Measurements from ENCODE around the gene UCHL5.
"Not testable (repeated sequence)": the region's sequence is repeated elsewhere in the genome, so short reads cannot be mapped to it uniquely, and the experiment has no call there.

The UCHL5 gene

GRCh38 chr1:193062698-193063463 is 3.7 kb upstream of the UCHL5 start:
- DNase-seq: no peak

GRCh38 chr1:193060938-193061337 is 1.8 kb upstream of the UCHL5 start:
- no peak for DNase-seq

GRCh38 chr1:193060406-193060805 is 1.2 kb upstream of the UCHL5 start:
- no peak for DNase-seq

- no peak for DNase-seq
Measured at GRCh38 chr1:193060115-193060403, 899 bp upstream of the UCHL5 start.

- peak; percentile 19 to 30 (median 24) for DNase-seq
Measured at GRCh38 chr1:193058529-193059281, 455 bp downstream of the UCHL5 start.

- DNase-seq: no peak
Measured at GRCh38 chr1:193054169-193054675, 4.9 kb downstream of the UCHL5 start.

- DNase-seq: not testable (repeated sequence)
Measured at GRCh38 chr1:193048913-193049312, 10.2 kb downstream of the UCHL5 start.

- no peak for DNase-seq
Measured at GRCh38 chr1:193042766-193043691, 16.1 kb downstream of the UCHL5 start.

GRCh38 chr1:193040011-193040410 is 19.1 kb downstream of the UCHL5 start:
- DNase-seq: no peak

GRCh38 chr1:193036337-193037047 is 22.7 kb downstream of the UCHL5 start:
- no peak for DNase-seq

- no peak for DNase-seq
Measured at GRCh38 chr1:193033610-193034009, 25.6 kb downstream of the UCHL5 start.

GRCh38 chr1:193032643-193033427 is 26.3 kb downstream of the UCHL5 start:
- not testable (repeated sequence) for DNase-seq

- no peak for DNase-seq
Measured at GRCh38 chr1:193031431-193031830, 27.7 kb downstream of the UCHL5 start.

- no peak for DNase-seq
Measured at GRCh38 chr1:193030280-193030679, 28.9 kb downstream of the UCHL5 start.

GRCh38 chr1:193025218-193025617 is 33.9 kb downstream of the UCHL5 start:
- DNase-seq: no peak

GRCh38 chr1:193019442-193020026 is 39.6 kb downstream of the UCHL5 start:
- no peak for DNase-seq

GRCh38 chr1:193016788-193017187 is 42.4 kb downstream of the UCHL5 start:
- no peak for DNase-seq

GRCh38 chr1:193014400-193014799 is 44.8 kb downstream of the UCHL5 start:
- no peak for DNase-seq

- no peak for DNase-seq
Measured at GRCh38 chr1:193013707-193014106, 45.5 kb downstream of the UCHL5 start.

- no peak for DNase-seq
Measured at GRCh38 chr1:193013005-193013404, 46.2 kb downstream of the UCHL5 start.

- DNase-seq: no peak
Measured at GRCh38 chr1:193011406-193011805, 47.8 kb downstream of the UCHL5 start.

Data from activated naive CD4-positive, alpha-beta T cell (primary cell).